HepG2 (cell line): ENCODE measurements around the gene KIAA0232. TPM values are rescaled to one million over a fixed set of nuclear protein-coding genes. Genes with fewer than 3 reads are reported as not detected.

Experiments used
- ATF7-NPFF ChIP-seq: sonication (generic); formaldehyde crosslinking; IDR thresholded peaks from 2 replicates; pipeline ENCODE4 v1.8.1; 2023; ENCODE audit warnings: mild to moderate bottlenecking, low read depth, missing genetic modification reagents, moderate library complexity
- HDAC1 ChIP-seq: sonication (generic); formaldehyde crosslinking; IDR thresholded peaks from 2 replicates; pipeline ENCODE4 v1.5.1; 2020; ENCODE audit warnings: mild to moderate bottlenecking, missing genetic modification reagents
- MAZ ChIP-seq, 2 experiments: sonication (generic) in 1 of 2; formaldehyde crosslinking in 1 of 2; IDR thresholded peaks; 2 replicates each; pipeline versions ENCODE4 v1.5.0 to v1.6.1; 2012 to 2020; ENCODE audit warnings: low read depth in 2 of 2, mild to moderate bottlenecking in 2 of 2, borderline replicate concordance in 1 of 2, improper control_type of control experiment in 1 of 2, low read length in 1 of 2, missing genetic modification reagents in 1 of 2, moderate library complexity in 1 of 2
- NRL ChIP-seq: sonication (generic); formaldehyde crosslinking; IDR thresholded peaks from 2 replicates; pipeline ENCODE4 v1.5.0; 2020; ENCODE audit warnings: missing genetic modification reagents, mild to moderate bottlenecking, moderate library complexity, borderline replicate concordance
- PHB2 ChIP-seq: fragments of 450-650 bp; IDR thresholded peaks from 2 replicates; pipeline ENCODE4 v1.6.1; 2018; ENCODE audit not compliant: partially characterized antibody
- PITX1 ChIP-seq: sonication (generic); formaldehyde crosslinking; IDR thresholded peaks from 2 replicates; pipeline ENCODE4 v1.5.1; 2020; ENCODE audit warnings: mild to moderate bottlenecking, missing genetic modification reagents
- U2AF2 ChIP-seq: fragments of 200-400 bp; formaldehyde crosslinking; IDR thresholded peaks from 2 replicates; pipeline ENCODE4 v1.6.1; 2017; ENCODE audit warnings: low read depth, mild to moderate bottlenecking, low read length
- YEATS4 ChIP-seq: sonication (generic); formaldehyde crosslinking; IDR thresholded peaks from 2 replicates; pipeline ENCODE4 v1.4.0; 2020; ENCODE audit warnings: missing genetic modification reagents, borderline replicate concordance
- ZFY ChIP-seq: sonication (generic); formaldehyde crosslinking; IDR thresholded peaks from 2 replicates; pipeline ENCODE4 v1.4.0; 2020; ENCODE audit warnings: missing genetic modification reagents
- ZNF34 ChIP-seq: sonication (generic); formaldehyde crosslinking; IDR thresholded peaks from 2 replicates; pipeline ENCODE4 v1.4.0; 2020; ENCODE audit warnings: mild to moderate bottlenecking, missing genetic modification reagents, borderline replicate concordance
- ZNF484 ChIP-seq: sonication (generic); formaldehyde crosslinking; IDR thresholded peaks from 2 replicates; pipeline ENCODE4 v1.5.1; 2020; ENCODE audit warnings: mild to moderate bottlenecking, low read depth, missing genetic modification reagents, borderline replicate concordance
- ZNF496 ChIP-seq: sonication (generic); formaldehyde crosslinking; IDR thresholded peaks from 2 replicates; pipeline ENCODE4 v1.8.1; 2023; ENCODE audit warnings: mild to moderate bottlenecking, moderate library complexity, missing genetic modification reagents; ENCODE audit not compliant: insufficient replicate concordance
- ZNF546 ChIP-seq: sonication (generic); formaldehyde crosslinking; conservative IDR thresholded peaks from 2 replicates; pipeline ENCODE4 v1.8.1; 2023; ENCODE audit warnings: mild to moderate bottlenecking, missing genetic modification reagents
- ZNF598 ChIP-seq: sonication (generic); formaldehyde crosslinking; IDR thresholded peaks from 2 replicates; pipeline ENCODE4 v1.5.1; 2020; ENCODE audit warnings: mild to moderate bottlenecking, missing genetic modification reagents, borderline replicate concordance
- ZNF781 ChIP-seq: sonication (generic); formaldehyde crosslinking; IDR thresholded peaks from 2 replicates; pipeline ENCODE4 v1.5.1; 2020; ENCODE audit warnings: borderline replicate concordance, mild to moderate bottlenecking, missing genetic modification reagents; ENCODE audit errors: not compliant biosample characterization
- ZNF883 ChIP-seq: sonication (generic); formaldehyde crosslinking; IDR thresholded peaks from 2 replicates; pipeline ENCODE4 v1.5.1; 2020; ENCODE audit warnings: mild to moderate bottlenecking, missing genetic modification reagents; ENCODE audit errors: not compliant biosample characterization
- polyA plus RNA-seq, 8 experiments: library from polyadenylated mRNA; depleted of rRNA in 3 of 8; stranded (reverse) in 7 of 8; unstranded in 1 of 8; fragments of >200 nt; fragmentation: Illumina TruSeq in 4 of 8; extraction: Trizol in 4 of 8; gene quantifications; 2 replicates each; pipeline versions ENCODE4 v1.2.1 to v1.2.3, GENCODE V29; 2011 to 2016; ENCODE audit warnings: low read depth in 4 of 8, missing spikeins in 1 of 8, mixed read lengths in 1 of 8; ENCODE audit not compliant: insufficient read depth in 1 of 8
- total RNA-seq, 5 experiments: library from RNA; depleted of rRNA; stranded (reverse); fragments of >200 nt; fragmentation: Illumina TruSeq; extraction: Trizol; gene quantifications; 2 replicates each; pipeline ENCODE4 v1.2.3, GENCODE V29; 2016; ENCODE audit warnings: low read depth in 1 of 5
- TF ChIP-seq, protein P1 (sequence below): sonication (generic); formaldehyde crosslinking; conservative IDR thresholded peaks from 2 replicates; pipeline ENCODE4 v1.8.0; 2022; ENCODE audit warnings: low read depth, missing genetic modification reagents
- TF ChIP-seq, protein P2 (sequence below): IDR thresholded peaks from 2 replicates; pipeline ENCODE4 v1.6.1; 2016; ENCODE audit warnings: mild to moderate bottlenecking
- TF ChIP-seq, protein P3 (sequence below): sonication (generic); formaldehyde crosslinking; conservative IDR thresholded peaks from 2 replicates; pipeline ENCODE4 v1.8.0; 2022; ENCODE audit warnings: mild to moderate bottlenecking, moderate library complexity, missing genetic modification reagents
- TF ChIP-seq, protein P4 (sequence below): sonication (generic); formaldehyde crosslinking; IDR thresholded peaks from 2 replicates; pipeline ENCODE4 v1.4.0; 2020; ENCODE audit warnings: missing genetic modification reagents

The KIAA0232 gene
- total and polyA plus RNA-seq, 2 of the 13 experiments (the other 11 are each of a cell fraction or from before 2014, with no cell fraction given) = 7.8 to 17.1 TPM

DNA sequence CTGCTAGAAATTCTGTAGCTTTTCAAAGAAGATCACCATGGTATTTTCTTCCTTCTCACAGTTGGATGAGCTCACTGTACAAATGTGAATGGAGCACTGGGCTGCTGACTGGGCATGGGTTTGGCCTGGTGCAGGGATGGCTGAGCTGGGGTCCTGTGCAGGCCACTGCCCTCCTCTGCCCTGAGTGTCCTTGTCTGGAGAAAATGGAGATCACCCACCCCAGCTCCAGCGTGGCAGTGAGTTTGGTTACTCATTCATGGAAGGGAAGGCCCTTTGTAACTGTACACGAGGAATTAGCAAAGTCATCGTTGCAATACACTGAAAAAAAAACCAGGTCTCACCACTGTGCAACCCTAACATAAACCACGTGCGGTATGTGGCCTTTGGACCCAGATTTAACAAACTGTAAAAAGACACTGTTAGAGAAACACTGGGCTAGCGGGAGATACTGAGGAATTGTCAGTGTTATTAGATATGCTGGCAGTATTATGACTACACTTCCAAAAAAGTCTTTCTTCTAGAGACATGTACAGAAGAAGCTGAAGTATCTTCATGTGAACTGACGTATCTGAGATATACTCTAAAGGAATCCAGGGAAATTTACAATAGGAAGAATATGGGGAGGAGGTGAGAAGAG is 111.0 kb downstream of the KIAA0232 start (continued):
- TF ChIP-seq, protein P1, sequence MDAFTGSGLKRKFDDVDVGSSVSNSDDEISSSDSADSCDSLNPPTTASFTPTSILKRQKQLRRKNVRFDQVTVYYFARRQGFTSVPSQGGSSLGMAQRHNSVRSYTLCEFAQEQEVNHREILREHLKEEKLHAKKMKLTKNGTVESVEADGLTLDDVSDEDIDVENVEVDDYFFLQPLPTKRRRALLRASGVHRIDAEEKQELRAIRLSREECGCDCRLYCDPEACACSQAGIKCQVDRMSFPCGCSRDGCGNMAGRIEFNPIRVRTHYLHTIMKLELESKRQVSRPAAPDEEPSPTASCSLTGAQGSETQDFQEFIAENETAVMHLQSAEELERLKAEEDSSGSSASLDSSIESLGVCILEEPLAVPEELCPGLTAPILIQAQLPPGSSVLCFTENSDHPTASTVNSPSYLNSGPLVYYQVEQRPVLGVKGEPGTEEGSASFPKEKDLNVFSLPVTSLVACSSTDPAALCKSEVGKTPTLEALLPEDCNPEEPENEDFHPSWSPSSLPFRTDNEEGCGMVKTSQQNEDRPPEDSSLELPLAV (CRISPR knock-in tag) = no peak
- TF ChIP-seq ZNF484 (no peak), ZNF781 (peak; percentile 20), PITX1 (CRISPR knock-in tag) (peak; percentile 94), ZNF496 (CRISPR knock-in tag) (no peak), ZNF883 (CRISPR knock-in tag) (no peak), NRL (CRISPR knock-in tag) (no peak), ZNF34 (CRISPR knock-in tag) (no peak), YEATS4 (CRISPR knock-in tag) (peak; percentile 98), MAZ (IDR thresholded peaks at IDR 0.05; ENCODE audit: borderline replicate concordance, low read depth, low read length) (no peak), MAZ (CRISPR knock-in tag; IDR thresholded peaks at IDR 0.05; ENCODE audit: low read depth) (peak; percentile 72), PHB2 (no peak), ZFY (peak; percentile 77), ZNF546 (CRISPR knock-in tag) (no peak), HDAC1 (CRISPR knock-in tag) (peak; percentile 90), ATF7-NPFF (CRISPR knock-in tag) (peak; percentile 74; the same call in 1 of the 2 replicates), ZNF598 (no peak), U2AF2 (no peak)
- TF ChIP-seq, protein P2, sequence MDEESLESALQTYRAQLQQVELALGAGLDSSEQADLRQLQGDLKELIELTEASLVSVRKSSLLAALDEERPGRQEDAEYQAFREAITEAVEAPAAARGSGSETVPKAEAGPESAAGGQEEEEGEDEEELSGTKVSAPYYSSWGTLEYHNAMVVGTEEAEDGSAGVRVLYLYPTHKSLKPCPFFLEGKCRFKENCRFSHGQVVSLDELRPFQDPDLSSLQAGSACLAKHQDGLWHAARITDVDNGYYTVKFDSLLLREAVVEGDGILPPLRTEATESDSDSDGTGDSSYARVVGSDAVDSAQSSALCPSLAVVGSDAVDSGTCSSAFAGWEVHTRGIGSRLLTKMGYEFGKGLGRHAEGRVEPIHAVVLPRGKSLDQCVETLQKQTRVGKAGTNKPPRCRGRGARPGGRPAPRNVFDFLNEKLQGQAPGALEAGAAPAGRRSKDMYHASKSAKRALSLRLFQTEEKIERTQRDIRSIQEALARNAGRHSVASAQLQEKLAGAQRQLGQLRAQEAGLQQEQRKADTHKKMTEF = peak; percentile 98
- TF ChIP-seq, protein P3, sequence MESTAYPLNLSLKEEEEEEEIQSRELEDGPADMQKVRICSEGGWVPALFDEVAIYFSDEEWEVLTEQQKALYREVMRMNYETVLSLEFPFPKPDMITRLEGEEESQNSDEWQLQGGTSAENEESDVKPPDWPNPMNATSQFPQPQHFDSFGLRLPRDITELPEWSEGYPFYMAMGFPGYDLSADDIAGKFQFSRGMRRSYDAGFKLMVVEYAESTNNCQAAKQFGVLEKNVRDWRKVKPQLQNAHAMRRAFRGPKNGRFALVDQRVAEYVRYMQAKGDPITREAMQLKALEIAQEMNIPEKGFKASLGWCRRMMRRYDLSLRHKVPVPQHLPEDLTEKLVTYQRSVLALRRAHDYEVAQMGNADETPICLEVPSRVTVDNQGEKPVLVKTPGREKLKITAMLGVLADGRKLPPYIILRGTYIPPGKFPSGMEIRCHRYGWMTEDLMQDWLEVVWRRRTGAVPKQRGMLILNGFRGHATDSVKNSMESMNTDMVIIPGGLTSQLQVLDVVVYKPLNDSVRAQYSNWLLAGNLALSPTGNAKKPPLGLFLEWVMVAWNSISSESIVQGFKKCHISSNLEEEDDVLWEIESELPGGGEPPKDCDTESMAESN (CRISPR knock-in tag) = peak; percentile 65; the same call in 1 of the 2 replicates
- TF ChIP-seq, protein P4, sequence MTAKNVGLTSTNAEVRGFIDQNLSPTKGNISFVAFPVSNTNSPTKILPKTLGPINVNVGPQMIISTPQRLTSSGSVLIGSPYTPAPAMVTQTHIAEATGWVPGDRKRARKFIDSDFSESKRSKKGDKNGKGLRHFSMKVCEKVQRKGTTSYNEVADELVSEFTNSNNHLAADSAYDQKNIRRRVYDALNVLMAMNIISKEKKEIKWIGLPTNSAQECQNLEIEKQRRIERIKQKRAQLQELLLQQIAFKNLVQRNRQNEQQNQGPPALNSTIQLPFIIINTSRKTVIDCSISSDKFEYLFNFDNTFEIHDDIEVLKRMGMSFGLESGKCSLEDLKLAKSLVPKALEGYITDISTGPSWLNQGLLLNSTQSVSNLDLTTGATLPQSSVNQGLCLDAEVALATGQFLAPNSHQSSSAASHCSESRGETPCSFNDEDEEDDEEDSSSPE (CRISPR knock-in tag) = peak; percentile 82
